T-cell (primary cell): ENCODE data around the gene CTLA4. TPM values are rescaled to one million over a fixed set of nuclear protein-coding genes. Genes with fewer than 3 reads are reported as not detected.

Source experiments
- ATAC-seq, 4 experiments: fragments of 200-7000 bp in 3 of 4; fragments of 150-1000 bp in 1 of 4; cut with Tn5 transposase; replicated peaks in 1 of 4; 1 replicate in 3 of 4; 2 replicates in 1 of 4; pipeline ENCODE4 v1.10.0; 2021; ENCODE audit warnings: moderate library complexity in 3 of 4, mild to moderate bottlenecking in 2 of 4, moderate number of reproducible peaks in 1 of 4
- CTCF ChIA-PET, 2 donors: fragments of 300-600 bp; sonication (Branson Sonifier 250); formaldehyde crosslinking; loops; one replicate each; lab custom pipeline; 2022; ENCODE audit warnings: antibody characterized with exemption in 2 of 2; lab: Charles Lee
- POLR2A ChIA-PET, 2 donors: fragments of 300-600 bp; sonication (Branson Sonifier 250); formaldehyde crosslinking; loops; one replicate each; lab custom pipeline; 2022; ENCODE audit warnings: antibody characterized with exemption in 2 of 2; lab: Charles Lee
- DNase-seq, 35 experiments: peaks; one replicate each; pipeline versions ENCODE4 v3.0.0 to v3.0.0-alpha.2; 2013 to 2023
- H3K27ac ChIP-seq: one replicate; pipeline ENCODE4 v1.5.1; 2013; ENCODE audit warnings: low read length
- H3K27me3 ChIP-seq, 2 experiments: replicated peaks in 1 of 2; 1 replicate in 1 of 2; 2 replicates in 1 of 2; pipeline versions ENCODE4 v1.6.1 to v1.7.0; 2013; ENCODE audit warnings: low read length in 1 of 2, mixed read lengths in 1 of 2; ENCODE audit not compliant: control insufficient read depth in 2 of 2, insufficient read depth in 2 of 2; ENCODE audit errors: extremely low read depth in 1 of 2
- H3K36me3 ChIP-seq, 2 donors: 1 replicate in 1 of 2; 2 replicates in 1 of 2; pipeline versions ENCODE4 v1.6.1 to v1.7.0; 2013; ENCODE audit warnings: low read length in 1 of 2; ENCODE audit not compliant: control insufficient read depth in 2 of 2, insufficient read depth in 1 of 2; ENCODE audit errors: extremely low read depth in 1 of 2
- H3K4me1 ChIP-seq, 2 experiments: 1 replicate in 1 of 2; 2 replicates in 1 of 2; pipeline versions ENCODE4 v1.6.1 to v1.7.0; 2013; ENCODE audit warnings: low read length in 2 of 2, mixed read lengths in 1 of 2; ENCODE audit not compliant: insufficient read depth in 2 of 2, control insufficient read depth in 1 of 2; ENCODE audit errors: extremely low read depth in 1 of 2
- H3K4me3 ChIP-seq, 2 donors: 1 replicate in 1 of 2; 2 replicates in 1 of 2; pipeline versions ENCODE4 v1.5.1 to v1.7.0; 2013; ENCODE audit warnings: mild to moderate bottlenecking in 2 of 2, low read length in 1 of 2, moderate library complexity in 1 of 2; ENCODE audit not compliant: control insufficient read depth in 1 of 2; ENCODE audit errors: extremely low read depth in 1 of 2
- H3K9me3 ChIP-seq: 2 replicates; pipeline ENCODE4 v1.7.0; 2013
- H3K27ac Mint-ChIP-seq, 2 donors: one replicate each; pipeline ENCODE4 v1.8.0; 2020 to 2021; ENCODE audit warnings: mild to moderate bottlenecking in 2 of 2, mixed read lengths in 2 of 2
- H3K27me3 Mint-ChIP-seq, 2 donors: one replicate each; pipeline ENCODE4 v1.8.0; 2021 to 2022; ENCODE audit warnings: mixed read lengths in 2 of 2
- H3K36me3 Mint-ChIP-seq: one replicate; pipeline ENCODE4 v1.8.0; 2021; ENCODE audit warnings: mixed read lengths
- H3K4me1 Mint-ChIP-seq, 3 donors: one replicate each; pipeline ENCODE4 v1.8.0; 2020 to 2022; ENCODE audit warnings: mixed read lengths in 3 of 3, mild to moderate bottlenecking in 1 of 3
- H3K4me3 Mint-ChIP-seq, 3 donors: one replicate each; pipeline ENCODE4 v1.8.0; 2020 to 2022; ENCODE audit warnings: mild to moderate bottlenecking in 3 of 3, mixed read lengths in 3 of 3, moderate library complexity in 3 of 3
- H3K9me3 Mint-ChIP-seq, 3 donors: one replicate each; pipeline ENCODE4 v1.8.0; 2020 to 2022; ENCODE audit warnings: mixed read lengths in 3 of 3
- WGBS: methylation state at CpG from one replicate; pipeline ENCODE4 v1.1.5; 2013; ENCODE audit warnings: missing lambda C conversion rate; ENCODE audit not compliant: insufficient coverage; 5-methylcytosine and 5-hydroxymethylcytosine counted together
- total RNA-seq, 35 experiments: library from RNA in 6 of 35; stranded (reverse) in 6 of 35; fragments of 120-200 nt in 1 of 35; gene quantifications; one replicate each; pipeline versions ENCODE4 v1.2.1 to v1.2.4 and lab custom pipeline; 2013 to 2026

CTLA4 gene
- total RNA-seq, 5 donors from 2014 or later (not counting 1 experiment from before 2014, with no cell fraction given): 11.9 to 56.2 (median 14.8) TPM

GRCh38 chr2:203840655-203841205, 26.8 kb upstream of the CTLA4 start:
- no peak for DNase-seq
- 88% methylated on average over 1 of the region's 5 CpGs for WGBS
- no peaks in the 10 kb centered on the region for H3K36me3 Mint-ChIP-seq
- no peak overlapping the region for H3K27ac Mint-ChIP-seq
- no peaks in the 10 kb centered on the region for H3K9me3 ChIP-seq
- peaks cover 0 to 2% (median 0%) of the 10 kb centered on the region in 3 donors for H3K4me1 Mint-ChIP-seq
- H3K4me3 ChIP-seq: no peak overlapping the region
- no peak overlapping the region for H3K4me3 Mint-ChIP-seq
- no peaks in the 10 kb centered on the region for H3K27me3 ChIP-seq
- no peak overlapping the region for H3K27ac ChIP-seq
- ATAC-seq: no peak
- CTCF ChIA-PET: no interaction called here
- POLR2A ChIA-PET: no interaction called here
- H3K36me3 ChIP-seq: no peaks in the 10 kb centered on the region
- H3K27me3 Mint-ChIP-seq: no peaks in the 10 kb centered on the region
- H3K4me1 ChIP-seq: peaks cover 0 to 3% of the 10 kb centered on the region in 2 experiments
- no peaks in the 10 kb centered on the region for H3K9me3 Mint-ChIP-seq

- Mint-ChIP-seq H3K36me3 (no peaks in the 10 kb centered on the region), H3K27me3 (no peaks in the 10 kb centered on the region), H3K4me3 (no peak overlapping the region), H3K27ac (no peak overlapping the region), H3K4me1 (no peaks in the 10 kb centered on the region), H3K9me3 (no peaks in the 10 kb centered on the region)
- Histone ChIP-seq H3K27me3 (no peaks in the 10 kb centered on the region), H3K4me3 (no peak overlapping the region), H3K4me1 (peaks cover 0 to 3% of the 10 kb centered on the region in 2 experiments), H3K36me3 (no peaks in the 10 kb centered on the region), H3K9me3 (no peaks in the 10 kb centered on the region), H3K27ac (no peak overlapping the region)
- no CpG with 5 or more reads among the region's 5 CpGs for WGBS
- CTCF ChIA-PET: interaction anchor here in 1 of 2 donors (0.7 kb wide), 1 partner anchor 765 kb away, joined by 3 read pairs; no protein-coding TSS in a partner anchor
- DNase-seq: no peak
- ATAC-seq: no peak
- POLR2A ChIA-PET: interaction anchor here in 1 of 2 donors (0.6 kb wide), 1 partner anchor 1063 kb away, joined by 3 read pairs; no protein-coding TSS in a partner anchor
Observed at GRCh38 chr2:203841654-203842053, 25.9 kb upstream of the CTLA4 start.

- ATAC-seq (no peak), DNase-seq (no peak)
- no peak overlapping the region for H3K27ac Mint-ChIP-seq
- no peaks in the 10 kb centered on the region for H3K36me3 Mint-ChIP-seq
- Histone ChIP-seq H3K27ac (no peak overlapping the region), H3K36me3 (no peaks in the 10 kb centered on the region), H3K27me3 (no peaks in the 10 kb centered on the region), H3K9me3 (no peaks in the 10 kb centered on the region), H3K4me1 (peaks cover 0 to 3% of the 10 kb centered on the region in 2 experiments), H3K4me3 (no peak overlapping the region)
- no peaks in the 10 kb centered on the region for H3K27me3 Mint-ChIP-seq
- CTCF ChIA-PET: no interaction called here
- POLR2A ChIA-PET: no interaction called here
- 40% methylated on average over 1 of the region's 5 CpGs for WGBS
- H3K4me3 Mint-ChIP-seq: no peak overlapping the region
- H3K9me3 Mint-ChIP-seq: no peaks in the 10 kb centered on the region
- no peaks in the 10 kb centered on the region for H3K4me1 Mint-ChIP-seq
Observed at GRCh38 chr2:203842373-203842772, 25.2 kb upstream of the CTLA4 start.

GRCh38 chr2:203846490-203847105, 21.0 kb upstream of the CTLA4 start:
- ChIA-PET POLR2A (interaction anchor here (0.7 kb wide), 3 partner anchors 9 to 528 kb away, joined by 3 to 10 read pairs (median 8); no protein-coding TSS in a partner anchor), CTCF (interaction anchor here (0.7 to 1.0 kb wide), 3 partner anchors 20 to 386 kb away, joined by 3 read pairs; no protein-coding TSS in a partner anchor)
- Histone ChIP-seq H3K27ac (no peak overlapping the region), H3K4me3 (no peak overlapping the region), H3K27me3 (no peaks in the 10 kb centered on the region), H3K9me3 (no peaks in the 10 kb centered on the region), H3K4me1 (no peaks in the 10 kb centered on the region), H3K36me3 (no peaks in the 10 kb centered on the region)
- 90% methylated on average over 4 of the region's 8 CpGs for WGBS
- Mint-ChIP-seq H3K27me3 (no peaks in the 10 kb centered on the region), H3K27ac (no peak overlapping the region), H3K4me1 (no peaks in the 10 kb centered on the region), H3K36me3 (no peaks in the 10 kb centered on the region), H3K9me3 (no peaks in the 10 kb centered on the region), H3K4me3 (no peak overlapping the region)
- ATAC-seq (no peak), DNase-seq (no peak)

- no CpG with 5 or more reads among the region's 2 CpGs for WGBS
- CTCF ChIA-PET: no interaction called here
- no peaks in the 10 kb centered on the region for H3K9me3 Mint-ChIP-seq
Observed at GRCh38 chr2:203849010-203849409, 18.6 kb upstream of the CTLA4 start.

DNA sequence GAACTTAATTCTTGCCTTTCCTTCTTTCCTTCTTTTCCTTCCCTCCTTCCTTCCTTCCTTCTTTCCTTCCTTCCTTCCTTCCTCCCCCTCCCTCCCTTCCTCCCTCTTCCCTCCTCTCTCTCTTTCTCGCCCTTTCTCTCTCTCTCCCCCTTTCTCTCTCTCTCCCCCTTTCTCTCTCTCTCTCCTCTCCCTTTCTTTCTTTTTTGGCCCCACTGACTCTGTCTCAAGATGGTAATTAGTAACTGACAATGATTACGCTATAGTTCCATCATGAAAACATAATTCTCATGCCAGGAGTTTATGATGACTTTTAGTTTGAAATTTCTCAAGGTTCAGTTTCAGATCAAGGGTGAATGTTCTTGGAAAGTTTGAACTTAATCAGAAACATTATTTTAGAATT, 14.8 kb upstream of the CTLA4 start:
- WGBS: 60% methylated on average over 1 of the region's 2 CpGs
- peak overlapping the region in 2 of 3 donors; percentile 45 to 53 for H3K4me3 Mint-ChIP-seq

More at GRCh38 chr2:203849010-203849409, 18.6 kb upstream of the CTLA4 start:
- Histone ChIP-seq H3K4me3 (no peak overlapping the region), H3K36me3 (no peaks in the 10 kb centered on the region), H3K27ac (no peak overlapping the region), H3K4me1 (peaks cover 3 to 4% of the 10 kb centered on the region in 2 experiments), H3K27me3 (no peaks in the 10 kb centered on the region), H3K9me3 (no peaks in the 10 kb centered on the region)
- POLR2A ChIA-PET: no interaction called here
- H3K27ac Mint-ChIP-seq: no peak overlapping the region
- H3K27me3 Mint-ChIP-seq: no peaks in the 10 kb centered on the region
- DNase-seq (no peak), ATAC-seq (no peak)
- peaks cover 11 to 17% (median 16%) of the 10 kb centered on the region in 3 donors for H3K4me1 Mint-ChIP-seq
- no peak overlapping the region for H3K4me3 Mint-ChIP-seq
- H3K36me3 Mint-ChIP-seq: no peaks in the 10 kb centered on the region

More for the DNA sequence above, 14.8 kb upstream of the CTLA4 start:
- no peaks in the 10 kb centered on the region for H3K36me3 ChIP-seq
- no peaks in the 10 kb centered on the region for H3K27me3 Mint-ChIP-seq
- H3K4me3 ChIP-seq: no peak overlapping the region
- ChIA-PET CTCF (interaction anchor here in 1 of 2 donors (0.8 kb wide), 1 partner anchor 23 kb away, joined by 6 read pairs; no protein-coding TSS in a partner anchor), POLR2A (no interaction called here)
- ATAC-seq (no peak), DNase-seq (no peak)
- no peaks in the 10 kb centered on the region for H3K9me3 ChIP-seq
- H3K36me3 Mint-ChIP-seq: no peaks in the 10 kb centered on the region
- peaks cover 30 to 38% (median 34%) of the 10 kb centered on the region in 3 donors for H3K4me1 Mint-ChIP-seq
- peaks cover 3 to 6% of the 10 kb centered on the region in 2 experiments for H3K4me1 ChIP-seq
- no peak overlapping the region for H3K27ac ChIP-seq
- H3K27ac Mint-ChIP-seq: peak overlapping the region; percentile 81 to 86
- no peaks in the 10 kb centered on the region for H3K27me3 ChIP-seq
- no peaks in the 10 kb centered on the region for H3K9me3 Mint-ChIP-seq
